ENCODE measurements around the gene FKBP1B.

Gene FKBP1B

DNA sequence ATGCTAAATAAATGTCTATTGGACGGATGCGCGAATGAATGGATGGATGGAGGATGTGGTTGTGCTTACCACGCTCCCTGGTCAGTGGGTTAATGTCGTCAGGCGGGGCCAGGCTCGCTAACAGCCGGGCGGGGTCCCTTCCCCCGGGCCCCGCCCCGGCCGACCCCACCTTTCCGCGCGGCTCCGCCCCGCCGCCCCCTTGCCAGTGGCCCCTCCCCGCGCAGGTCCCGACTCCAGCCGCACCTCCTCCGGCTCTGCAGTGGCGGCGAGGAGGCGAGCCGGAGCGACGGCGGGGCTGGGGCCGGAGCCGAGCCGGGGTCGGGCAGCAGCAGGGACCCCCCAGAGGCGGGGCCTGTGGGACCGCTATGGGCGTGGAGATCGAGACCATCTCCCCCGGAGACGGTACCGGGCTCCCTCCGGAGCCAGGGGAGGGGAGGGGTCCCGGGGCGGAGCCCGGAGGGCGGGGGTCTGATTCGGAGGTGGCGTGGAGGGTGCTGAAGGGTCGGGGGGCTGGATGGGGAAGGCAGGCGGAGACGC, at the start of gene FKBP1B:
Gene FKBP1B (plus strand): TSS at position 257 of the 537 bp plus-strand sequence. CDS start 109 bp downstream, at position 366.
- Histone ChIP-seq H3K4me3 (ENCODE audit: low read depth, low read length) (no peak within 1 kb of the TSS), H3K36me3 (no peaks in the 10 kb centered on the region), H3K9me3 (ENCODE audit: severe bottlenecking) (no peaks in the 10 kb centered on the region), H3K27me3 (ENCODE audit: insufficient read depth, low read depth, severe bottlenecking) (no peaks in the 10 kb centered on the region), H3K27ac (no peak within 1 kb of the TSS)
- TF ChIP-seq, protein P1, sequence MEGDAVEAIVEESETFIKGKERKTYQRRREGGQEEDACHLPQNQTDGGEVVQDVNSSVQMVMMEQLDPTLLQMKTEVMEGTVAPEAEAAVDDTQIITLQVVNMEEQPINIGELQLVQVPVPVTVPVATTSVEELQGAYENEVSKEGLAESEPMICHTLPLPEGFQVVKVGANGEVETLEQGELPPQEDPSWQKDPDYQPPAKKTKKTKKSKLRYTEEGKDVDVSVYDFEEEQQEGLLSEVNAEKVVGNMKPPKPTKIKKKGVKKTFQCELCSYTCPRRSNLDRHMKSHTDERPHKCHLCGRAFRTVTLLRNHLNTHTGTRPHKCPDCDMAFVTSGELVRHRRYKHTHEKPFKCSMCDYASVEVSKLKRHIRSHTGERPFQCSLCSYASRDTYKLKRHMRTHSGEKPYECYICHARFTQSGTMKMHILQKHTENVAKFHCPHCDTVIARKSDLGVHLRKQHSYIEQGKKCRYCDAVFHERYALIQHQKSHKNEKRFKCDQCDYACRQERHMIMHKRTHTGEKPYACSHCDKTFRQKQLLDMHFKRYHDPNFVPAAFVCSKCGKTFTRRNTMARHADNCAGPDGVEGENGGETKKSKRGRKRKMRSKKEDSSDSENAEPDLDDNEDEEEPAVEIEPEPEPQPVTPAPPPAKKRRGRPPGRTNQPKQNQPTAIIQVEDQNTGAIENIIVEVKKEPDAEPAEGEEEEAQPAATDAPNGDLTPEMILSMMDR (IDR thresholded peaks at IDR 0.05; ENCODE audit: low read depth, low read length), result no peak
- no peak for DNase-seq

DNA sequence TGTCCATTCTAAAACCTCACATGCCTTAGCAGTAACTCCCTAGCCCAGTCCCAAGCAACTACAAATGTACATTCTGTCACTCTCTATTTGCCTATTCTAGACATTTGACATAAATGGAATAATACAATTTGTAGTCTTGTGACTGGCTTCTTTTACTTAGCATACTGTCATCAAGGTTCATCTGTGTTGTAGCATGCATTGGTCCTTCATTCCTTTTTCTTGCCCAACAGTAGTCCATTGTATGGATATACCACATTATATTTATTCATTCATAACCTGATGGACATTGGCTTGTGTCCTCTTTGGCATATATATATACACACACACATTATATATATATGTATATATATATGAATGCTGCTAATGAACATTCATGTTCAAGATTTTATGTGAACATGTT, 41.8 kb upstream of the FKBP1B start:
- no peak overlapping the region for H3K27ac ChIP-seq
- H3K27me3 ChIP-seq (ENCODE audit: insufficient read depth, low read depth, severe bottlenecking), result no peaks in the 10 kb centered on the region
- H3K4me3 ChIP-seq (ENCODE audit: low read depth, low read length), result no peak overlapping the region
- H3K36me3 ChIP-seq, result peaks cover 2% of the 10 kb centered on the region
- TF ChIP-seq, protein P1 (IDR thresholded peaks at IDR 0.05; ENCODE audit: low read depth, low read length), result no peak
- DNase-seq, result no peak
- no peaks in the 10 kb centered on the region for H3K9me3 ChIP-seq (ENCODE audit: severe bottlenecking)

DNA sequence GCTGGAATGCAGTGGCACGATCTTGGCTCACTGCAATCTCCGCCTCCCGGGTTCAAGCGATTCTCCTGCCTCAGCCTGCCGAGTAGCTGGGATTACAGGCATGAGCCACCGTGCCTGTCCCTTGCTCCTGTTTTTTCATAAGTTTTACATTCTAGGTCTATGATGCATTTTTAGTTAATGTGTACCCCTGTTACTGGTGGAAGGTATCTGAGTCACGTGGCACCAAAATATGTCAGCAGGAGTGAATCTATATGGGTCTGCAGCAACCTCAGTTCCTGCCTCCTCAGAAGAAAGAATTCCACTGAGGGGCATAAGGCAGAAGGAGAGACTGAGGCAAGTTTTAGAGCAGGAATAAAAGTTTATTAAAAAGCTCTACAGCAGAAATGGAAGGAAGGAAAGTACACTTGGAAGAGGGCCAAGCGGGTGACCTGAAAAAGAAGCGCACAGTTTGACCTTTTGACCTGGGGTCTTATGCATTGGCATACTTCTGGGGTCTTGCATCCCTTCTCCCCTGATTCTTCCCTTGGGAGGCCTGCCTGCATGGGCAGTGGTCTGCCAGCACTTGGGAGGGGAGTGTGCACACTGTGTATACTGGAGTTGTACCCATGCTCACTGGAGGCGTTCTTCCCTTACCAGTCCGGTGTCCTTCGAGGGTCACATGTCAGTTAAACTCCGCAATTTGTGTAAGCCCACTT, 40.7 kb upstream of the FKBP1B start:
- no peaks in the 10 kb centered on the region for H3K9me3 ChIP-seq (ENCODE audit: severe bottlenecking)
- H3K27ac ChIP-seq, result no peak overlapping the region
- H3K27me3 ChIP-seq (ENCODE audit: insufficient read depth, low read depth, severe bottlenecking), result no peaks in the 10 kb centered on the region
- TF ChIP-seq, protein P1 (IDR thresholded peaks at IDR 0.05; ENCODE audit: low read depth, low read length), result no peak
- H3K4me3 ChIP-seq (ENCODE audit: low read depth, low read length), result no peak overlapping the region
- no peak for DNase-seq
- H3K36me3 ChIP-seq, result no peaks in the 10 kb centered on the region

DNA sequence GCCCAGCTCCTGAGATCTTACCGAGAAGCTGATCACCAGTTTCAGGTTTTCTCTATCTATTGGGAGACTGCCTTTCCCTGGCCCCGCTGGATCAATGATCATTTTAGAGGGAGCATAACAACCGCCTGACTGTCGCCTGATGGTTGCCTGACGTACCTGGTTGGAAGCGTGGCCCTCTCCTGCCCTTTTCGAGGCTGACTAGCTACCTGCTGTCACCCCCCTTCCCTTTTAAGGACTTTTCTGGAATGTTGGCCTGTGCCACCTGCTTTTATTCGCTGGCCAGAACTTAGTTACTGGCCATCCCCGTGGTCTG, 40.2 kb upstream of the FKBP1B start:
- Histone ChIP-seq H3K27me3 (ENCODE audit: insufficient read depth, low read depth, severe bottlenecking) (no peaks in the 10 kb centered on the region), H3K36me3 (no peaks in the 10 kb centered on the region), H3K4me3 (ENCODE audit: low read depth, low read length) (no peak overlapping the region), H3K27ac (no peak overlapping the region), H3K9me3 (ENCODE audit: severe bottlenecking) (no peaks in the 10 kb centered on the region)
- no peak for DNase-seq
- TF ChIP-seq, protein P1 (IDR thresholded peaks at IDR 0.05; ENCODE audit: low read depth, low read length), result no peak

DNA sequence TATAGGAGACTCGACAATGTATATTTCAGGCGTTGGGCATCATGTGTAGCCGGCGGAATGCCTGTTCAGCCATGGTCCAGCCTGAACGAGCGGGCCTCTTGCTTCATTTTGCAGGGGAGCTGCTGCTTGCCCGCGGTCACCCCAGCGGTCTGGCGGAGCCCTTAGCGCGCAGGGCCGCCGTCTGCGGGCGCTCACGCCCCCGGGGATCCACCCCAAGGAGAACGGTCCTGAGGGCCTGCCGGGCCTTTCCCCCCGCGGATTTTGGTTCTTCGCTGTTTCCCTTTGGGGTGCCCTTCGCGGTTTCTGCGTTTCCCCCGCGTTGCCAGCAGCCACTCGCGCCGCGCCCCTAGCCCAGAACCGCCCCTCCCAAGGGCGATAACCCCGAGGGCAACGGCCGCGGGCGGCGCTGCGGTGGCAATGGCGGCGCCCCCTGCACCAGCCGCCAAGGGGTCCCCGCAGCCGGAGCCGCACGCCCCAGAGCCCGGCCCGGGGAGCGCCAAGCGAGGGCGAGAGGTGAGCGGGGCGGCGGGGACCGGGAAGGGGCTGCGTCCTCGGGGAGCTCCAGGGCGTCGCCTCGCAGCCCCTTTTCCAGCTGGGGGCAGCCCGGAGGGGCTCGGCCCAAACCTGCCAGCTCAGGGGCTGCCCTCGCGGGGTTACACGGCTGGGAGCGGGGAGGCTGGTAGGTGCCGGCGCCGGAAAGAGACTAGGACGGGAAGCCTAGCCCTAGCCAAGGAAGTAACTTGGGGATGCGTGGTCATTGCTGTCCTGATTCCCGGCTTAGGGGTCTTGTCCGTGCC, 39.7 kb upstream of the FKBP1B start, which contains the start of gene MFSD2B:
Gene MFSD2B (plus strand): TSS at position 406 of the 797 bp plus-strand sequence. CDS start 12 bp downstream, at position 418.
- Histone ChIP-seq H3K36me3 (no peaks in the 10 kb centered on the region), H3K9me3 (ENCODE audit: severe bottlenecking) (no peaks in the 10 kb centered on the region), H3K4me3 (ENCODE audit: low read depth, low read length) (no peak within 1 kb of the TSS), H3K27me3 (ENCODE audit: insufficient read depth, low read depth, severe bottlenecking) (no peaks in the 10 kb centered on the region), H3K27ac (no peak within 1 kb of the TSS)
- TF ChIP-seq, protein P1 (IDR thresholded peaks at IDR 0.05; ENCODE audit: low read depth, low read length), result no peak
- DNase-seq, result no peak
